Measurements from ENCODE around the gene TSPAN18. TPM values are rescaled to one million over a fixed set of nuclear protein-coding genes. Genes with fewer than 3 reads are reported as not detected.

TSPAN18 gene
- polyA plus RNA-seq, 1 of the 3 experiments (the other 2 are of a cell fraction): 0.72 TPM

DNA sequence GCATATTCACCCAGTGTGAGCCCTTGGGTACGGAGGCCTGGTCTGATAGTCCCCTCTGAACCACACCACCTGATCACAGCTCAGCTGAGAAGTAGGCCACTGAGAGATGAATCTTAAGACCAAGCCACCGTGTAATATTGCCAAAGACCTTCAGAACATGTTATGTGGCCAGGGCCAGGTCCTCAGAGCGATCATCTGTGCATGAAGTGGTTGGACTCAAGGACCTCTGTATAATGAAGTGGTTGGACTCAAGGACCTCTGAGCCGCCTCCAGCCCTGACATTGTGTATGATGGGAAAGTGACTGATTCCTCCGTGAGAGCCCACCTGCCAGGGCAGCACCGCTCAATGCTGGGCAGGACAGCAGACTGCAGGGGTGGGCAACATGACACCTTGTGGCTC lies 153.7 kb downstream of the TSPAN18 start:
- Histone ChIP-seq H3K4me2 (no peak overlapping the region), H3K27me3 (ENCODE audit: insufficient read depth) (no peaks in the 10 kb centered on the region), H3K4me3 (ENCODE audit: low read depth in 2 of 2, low read length in 1 of 2) (no peak overlapping the region), H4K20me1 (ENCODE audit: insufficient read depth) (no peaks in the 10 kb centered on the region), H3F3A (replicated peaks; ENCODE audit: insufficient read depth) (no peaks in the 10 kb centered on the region), H3K4me1 (ENCODE audit: control insufficient read depth in 1 of 2, insufficient read depth in 2 of 2, low read depth in 1 of 2, low read length in 1 of 2) (peaks cover 0 to 14% of the 10 kb centered on the region in 2 experiments; a peak in 2 of 4 replicates), H3K79me2 (ENCODE audit: insufficient read depth) (no peaks in the 10 kb centered on the region), H3K9me3 (no peaks in the 10 kb centered on the region), H3K9ac (no peak overlapping the region), H2AFZ (ENCODE audit: low read depth) (no peak overlapping the region), H3K9me2 (no peaks in the 10 kb centered on the region), H3K27ac (ENCODE audit: low read depth in 2 of 2, low read length in 1 of 2) (no peak overlapping the region), H3K36me3 (replicated peaks in 1 of 2; ENCODE audit: control insufficient read depth in 1 of 2, insufficient read depth in 2 of 2, low read length in 1 of 2) (no peaks in the 10 kb centered on the region)
- WGBS (ENCODE audit: low lambda C conversion rate): 92% methylated on average over 5 of the region's 6 CpGs
- CTCF ChIA-PET: interaction anchor here (0.9 to 2.0 kb wide), 8 partner anchors 10 to 263 kb away, joined by 3 to 7 read pairs (median 3); no protein-coding TSS in a partner anchor
- TF ChIP-seq RAD21 (IDR thresholded peaks at IDR 0.05; ENCODE audit: low read length) (no peak), FOXJ3 (CRISPR knock-in tag; IDR thresholded peaks at IDR 0.05) (no peak), JUND (IDR thresholded peaks at IDR 0.05) (no peak), TEAD4 (IDR thresholded peaks at IDR 0.05; ENCODE audit: borderline replicate concordance, insufficient read depth) (no peak), NRF1 (IDR thresholded peaks at IDR 0.05; ENCODE audit: low read depth, low read length) (no peak), EZH2phosphoT487 (IDR thresholded peaks at IDR 0.05; ENCODE audit: borderline replicate concordance, low read depth) (no peak), NFIC (IDR thresholded peaks at IDR 0.05; ENCODE audit: borderline replicate concordance) (no peak), MEF2A (IDR thresholded peaks at IDR 0.05; ENCODE audit: borderline replicate concordance, low read depth) (no peak), SMC3 (IDR thresholded peaks at IDR 0.05; ENCODE audit: low read depth, low read length) (no peak)
- TF ChIP-seq, protein P1, sequence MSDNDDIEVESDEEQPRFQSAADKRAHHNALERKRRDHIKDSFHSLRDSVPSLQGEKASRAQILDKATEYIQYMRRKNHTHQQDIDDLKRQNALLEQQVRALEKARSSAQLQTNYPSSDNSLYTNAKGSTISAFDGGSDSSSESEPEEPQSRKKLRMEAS (IDR thresholded peaks at IDR 0.05; ENCODE audit: low read depth): no peak
- TF ChIP-seq, protein P2, sequence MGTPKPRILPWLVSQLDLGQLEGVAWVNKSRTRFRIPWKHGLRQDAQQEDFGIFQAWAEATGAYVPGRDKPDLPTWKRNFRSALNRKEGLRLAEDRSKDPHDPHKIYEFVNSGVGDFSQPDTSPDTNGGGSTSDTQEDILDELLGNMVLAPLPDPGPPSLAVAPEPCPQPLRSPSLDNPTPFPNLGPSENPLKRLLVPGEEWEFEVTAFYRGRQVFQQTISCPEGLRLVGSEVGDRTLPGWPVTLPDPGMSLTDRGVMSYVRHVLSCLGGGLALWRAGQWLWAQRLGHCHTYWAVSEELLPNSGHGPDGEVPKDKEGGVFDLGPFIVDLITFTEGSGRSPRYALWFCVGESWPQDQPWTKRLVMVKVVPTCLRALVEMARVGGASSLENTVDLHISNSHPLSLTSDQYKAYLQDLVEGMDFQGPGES (IDR thresholded peaks at IDR 0.05; ENCODE audit: low read depth, low read length): no peak
- POLR2A ChIA-PET: no interaction called here
- no peak for DNase-seq

DNA sequence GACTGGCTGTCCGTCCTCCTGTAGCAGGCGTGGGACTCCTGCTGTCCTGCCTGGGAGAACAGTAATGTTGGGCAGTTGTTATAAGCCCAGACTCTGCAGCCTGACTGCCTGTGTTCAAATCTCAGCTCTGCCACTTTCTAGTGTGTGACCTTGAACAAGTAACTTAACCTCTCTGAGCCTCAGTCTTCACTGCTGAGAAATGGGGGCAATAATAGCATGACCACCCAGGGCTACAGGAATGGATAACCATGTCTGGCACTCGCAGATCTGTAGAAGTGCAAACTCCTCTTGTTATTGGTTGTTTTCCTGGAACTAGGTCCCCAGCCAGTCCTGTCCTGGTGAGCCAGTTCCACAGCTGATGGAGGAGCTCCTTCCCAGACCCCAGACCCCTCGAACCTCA lies 154.2 kb downstream of the TSPAN18 start:
- Histone ChIP-seq H3K4me1 (ENCODE audit: control insufficient read depth in 1 of 2, insufficient read depth in 2 of 2, low read depth in 1 of 2, low read length in 1 of 2) (peaks cover 0 to 19% of the 10 kb centered on the region in 2 experiments; a peak in 2 of 4 replicates), H3K4me3 (ENCODE audit: low read depth in 2 of 2, low read length in 1 of 2) (no peak overlapping the region), H3K79me2 (ENCODE audit: insufficient read depth) (no peaks in the 10 kb centered on the region), H3K27me3 (ENCODE audit: insufficient read depth) (no peaks in the 10 kb centered on the region), H3K9me2 (no peaks in the 10 kb centered on the region), H2AFZ (ENCODE audit: low read depth) (no peak overlapping the region), H4K20me1 (ENCODE audit: insufficient read depth) (no peaks in the 10 kb centered on the region), H3K27ac (ENCODE audit: low read depth in 2 of 2, low read length in 1 of 2) (no peak overlapping the region), H3K36me3 (replicated peaks in 1 of 2; ENCODE audit: control insufficient read depth in 1 of 2, insufficient read depth in 2 of 2, low read length in 1 of 2) (no peaks in the 10 kb centered on the region), H3K9me3 (no peaks in the 10 kb centered on the region), H3F3A (replicated peaks; ENCODE audit: insufficient read depth) (no peaks in the 10 kb centered on the region), H3K9ac (no peak overlapping the region), H3K4me2 (no peak overlapping the region)
- ChIA-PET POLR2A (no interaction called here), CTCF (interaction anchor here (1.1 to 2.0 kb wide), 6 partner anchors 11 to 263 kb away, joined by 3 to 7 read pairs (median 4); no protein-coding TSS in a partner anchor)
- no peak for DNase-seq
- WGBS (ENCODE audit: low lambda C conversion rate): 71% methylated on average over 4 of the region's 4 CpGs
- TF ChIP-seq JUND (IDR thresholded peaks at IDR 0.05) (no peak), SIN3A (IDR thresholded peaks at IDR 0.05; ENCODE audit: borderline replicate concordance, low read depth, low read length) (no peak), REST (IDR thresholded peaks at IDR 0.05; ENCODE audit: low read depth, low read length) (no peak), RFX5 (IDR thresholded peaks at IDR 0.05; ENCODE audit: low read length) (no peak), FOSL2 (IDR thresholded peaks at IDR 0.05; ENCODE audit: borderline replicate concordance, low read depth) (no peak), USF2 (IDR thresholded peaks at IDR 0.05; ENCODE audit: borderline replicate concordance, low read depth, low read length) (no peak), TAF1 (IDR thresholded peaks at IDR 0.05; ENCODE audit: borderline replicate concordance, low read depth, low read length) (no peak), EZH2phosphoT487 (IDR thresholded peaks at IDR 0.05; ENCODE audit: borderline replicate concordance, low read depth) (no peak), FOXJ3 (CRISPR knock-in tag; IDR thresholded peaks at IDR 0.05) (no peak), ELF1 (IDR thresholded peaks at IDR 0.05) (no peak), SMC3 (IDR thresholded peaks at IDR 0.05; ENCODE audit: low read depth, low read length) (no peak), NRF1 (IDR thresholded peaks at IDR 0.05; ENCODE audit: low read depth, low read length) (no peak), GATA2 (CRISPR knock-in tag; IDR thresholded peaks at IDR 0.05) (no peak), CHD2 (IDR thresholded peaks at IDR 0.05; ENCODE audit: low read length, partially characterized antibody) (no peak), NFIC (IDR thresholded peaks at IDR 0.05; ENCODE audit: borderline replicate concordance) (no peak)
- TF ChIP-seq, protein P1 (IDR thresholded peaks at IDR 0.05; ENCODE audit: low read depth): no peak
